ENCODE results near the gene DMD.

GRCh38 chrX:31179203-31179602 lies 2032.1 kb downstream of the DMD start:
- TF ChIP-seq REST (IDR thresholded peaks at IDR 0.05; ENCODE audit: borderline replicate concordance) (no peak), CTCF (IDR thresholded peaks at IDR 0.05; ENCODE audit: poor library complexity, severe bottlenecking) (no peak), EP300 (conservative IDR thresholded peaks at IDR 0.05; ENCODE audit: poor library complexity, severe bottlenecking) (no peak), TAF1 (IDR thresholded peaks at IDR 0.05; ENCODE audit: low read depth) (no peak), MXI1 (conservative IDR thresholded peaks at IDR 0.05; ENCODE audit: poor library complexity, severe bottlenecking) (no peak), EZH2 (IDR thresholded peaks at IDR 0.05; ENCODE audit: borderline replicate concordance, insufficient read depth, low read length, poor library complexity, severe bottlenecking) (no peak)
